Keratinocyte (primary cell): ENCODE measurements around the gene SEMA7A. TPM values are rescaled to one million over a fixed set of nuclear protein-coding genes. Genes with fewer than 3 reads are reported as not detected.

Source experiments
- DNase-seq: peaks from one replicate; pipeline ENCODE4 v3.0.0-alpha.2; 2011; ENCODE audit warnings: low read depth, missing footprints, low spot score
- FAIRE-seq: peaks from 2 replicates; lab custom pipeline; 2011; peaks lifted over from hg19 to GRCh38; lab: Jason Lieb, UNC
- H2AFZ ChIP-seq: 2 replicates; pipeline ENCODE4 v1.6.0; 2012; ENCODE audit warnings: low read length, control low read depth, inconsistent platforms; ENCODE audit not compliant: control insufficient read depth
- H3K27ac ChIP-seq: 2 replicates; pipeline ENCODE4 v1.5.1; 2011; ENCODE audit warnings: low read length; ENCODE audit not compliant: control insufficient read depth, insufficient read depth
- H3K27me3 ChIP-seq: 3 replicates; pipeline ENCODE4 v1.6.0; 2011; ENCODE audit warnings: low read length; ENCODE audit not compliant: control insufficient read depth, insufficient read depth; ENCODE audit errors: extremely low read depth
- H3K36me3 ChIP-seq, 2 experiments: 2 replicates in 1 of 2; 3 replicates in 1 of 2; pipeline ENCODE4 v1.5.1; 2011; ENCODE audit warnings: low read length in 2 of 2, mild to moderate bottlenecking in 1 of 2; ENCODE audit not compliant: control insufficient read depth in 2 of 2, insufficient read depth in 2 of 2; ENCODE audit errors: extremely low read depth in 1 of 2
- H3K4me1 ChIP-seq: 3 replicates; pipeline ENCODE4 v1.5.1; 2011; ENCODE audit warnings: low read length; ENCODE audit not compliant: control insufficient read depth, insufficient read depth; ENCODE audit errors: extremely low read depth
- H3K4me2 ChIP-seq: 3 replicates; pipeline ENCODE4 v1.6.0; 2011; ENCODE audit warnings: low read depth, low read length; ENCODE audit not compliant: control insufficient read depth, insufficient read depth; ENCODE audit errors: extremely low read depth
- H3K4me3 ChIP-seq, 3 experiments: fragments of 200-600 bp in 1 of 3; sonication (generic) in 1 of 3; 2 replicates in 2 of 3; 3 replicates in 1 of 3; pipeline ENCODE4 v1.5.1; 2011 to 2016; ENCODE audit warnings: low read length in 3 of 3, mild to moderate bottlenecking in 3 of 3, control low read depth in 2 of 3, inconsistent platforms in 1 of 3, low read depth in 1 of 3, mixed read lengths in 1 of 3, mixed run types in 1 of 3, moderate library complexity in 1 of 3; ENCODE audit not compliant: control insufficient read depth in 2 of 3, insufficient read depth in 2 of 3; ENCODE audit errors: extremely low read depth in 1 of 3
- H3K79me2 ChIP-seq: 2 replicates; pipeline ENCODE4 v1.6.0; 2012; ENCODE audit warnings: low read length; ENCODE audit not compliant: control insufficient read depth, insufficient read depth
- H3K9ac ChIP-seq: 3 replicates; pipeline ENCODE4 v1.6.0; 2011; ENCODE audit warnings: low read length; ENCODE audit not compliant: control insufficient read depth, insufficient read depth; ENCODE audit errors: extremely low read depth
- H3K9me1 ChIP-seq: 3 replicates; pipeline ENCODE4 v1.6.0; 2011; ENCODE audit warnings: low read length; ENCODE audit not compliant: control insufficient read depth, insufficient read depth; ENCODE audit errors: extremely low read depth
- H3K9me3 ChIP-seq: 2 replicates; pipeline ENCODE4 v1.5.1; 2012; ENCODE audit warnings: low read depth, low read length; ENCODE audit not compliant: control insufficient read depth
- H4K20me1 ChIP-seq: 3 replicates; pipeline ENCODE4 v1.6.0; 2011; ENCODE audit warnings: low read length; ENCODE audit not compliant: control insufficient read depth, insufficient read depth; ENCODE audit errors: extremely low read depth
- CTCF ChIP-seq, 3 experiments: IDR thresholded peaks in 1 of 3; conservative IDR thresholded peaks in 1 of 3; optimal IDR thresholded peaks in 1 of 3; 2 replicates in 2 of 3; 3 replicates in 1 of 3; pipeline versions ENCODE3 to v1.5.1; 2011; ENCODE audit warnings: low read length in 3 of 3, mild to moderate bottlenecking in 3 of 3, moderate library complexity in 2 of 3, control low read depth in 1 of 3, inconsistent platforms in 1 of 3; ENCODE audit not compliant: insufficient read depth in 2 of 3; ENCODE audit errors: extremely low read depth in 1 of 3
- EZH2 ChIP-seq: IDR thresholded peaks from one replicate; pipeline ENCODE4 v1.6.1; 2012; ENCODE audit warnings: inconsistent platforms, mild to moderate bottlenecking, low read length, moderate library complexity
- dilution Hi-C: fragments of 300-500 bp; cut with MboI; formaldehyde crosslinking; loops from one replicate; pipeline ENCODE4 v1.7.0; 2020; ENCODE audit warnings: low sequenced_read_pairs; ENCODE audit not compliant: extremely low pct_ligation_motif_present
- polyA plus RNA-seq, 5 experiments: library from polyadenylated mRNA; depleted of rRNA in 3 of 5; stranded (reverse) in 3 of 5; stranded (forward) in 1 of 5; unstranded in 1 of 5; fragments of >200 nt; gene quantifications; 1 replicate in 1 of 5; 2 replicates in 3 of 5; 3 replicates in 1 of 5; pipeline versions ENCODE4 v1.2.1 to v1.2.3, GENCODE V29; 2011 to 2012; ENCODE audit warnings: missing spikeins in 2 of 5, low read depth in 1 of 5, low replicate concordance in 1 of 5

The SEMA7A gene
- polyA plus RNA-seq, 1 donor (not counting 4 experiments of a cell fraction or from before 2014, with no cell fraction given) = 8.0 TPM

GRCh38 chr15:74389241-74390048 lies 44.3 kb downstream of the SEMA7A start:
- Histone ChIP-seq H3K4me1 (peaks cover 37% of the 10 kb centered on the region), H3K79me2 (no peaks in the 10 kb centered on the region), H3K27ac (no peak overlapping the region), H3K36me3 (no peaks in the 10 kb centered on the region), H3K4me3 (no peak overlapping the region), H4K20me1 (no peaks in the 10 kb centered on the region), H3K9me1 (no peaks in the 10 kb centered on the region), H3K27me3 (no peaks in the 10 kb centered on the region), H3K9me3 (no peaks in the 10 kb centered on the region), H3K4me2 (no peak overlapping the region), H2AFZ (no peak overlapping the region), H3K9ac (no peak overlapping the region)
- no peak for FAIRE-seq
- dilution Hi-C loops = no loop called here
- no peak for TF ChIP-seq CTCF (optimal IDR thresholded peaks at IDR 0.05 in 1 of 3, IDR thresholded peaks at IDR 0.05 in 1 of 3, conservative IDR thresholded peaks at IDR 0.05 in 1 of 3; ENCODE audit: extremely low read depth in 1 of 3, insufficient read depth in 2 of 3, low read length in 3 of 3)
- no peak for TF ChIP-seq EZH2
- DNase-seq = no peak

- H3K79me2 ChIP-seq = no peaks in the 10 kb centered on the region
- H3K9ac ChIP-seq = no peak overlapping the region
- H3K9me3 ChIP-seq = no peaks in the 10 kb centered on the region
- H2AFZ ChIP-seq = no peak overlapping the region
- H3K36me3 ChIP-seq = no peaks in the 10 kb centered on the region
- no peaks in the 10 kb centered on the region for H3K9me1 ChIP-seq
- FAIRE-seq (no peak), DNase-seq (no peak)
- no peaks in the 10 kb centered on the region for H3K27me3 ChIP-seq
- TF ChIP-seq EZH2 (no peak), CTCF (optimal IDR thresholded peaks at IDR 0.05 in 1 of 3, IDR thresholded peaks at IDR 0.05 in 1 of 3, conservative IDR thresholded peaks at IDR 0.05 in 1 of 3; ENCODE audit: extremely low read depth in 1 of 3, insufficient read depth in 2 of 3, low read length in 3 of 3) (no peak)
- no peaks in the 10 kb centered on the region for H4K20me1 ChIP-seq
- H3K4me3 ChIP-seq = no peak overlapping the region
- H3K27ac ChIP-seq = no peak overlapping the region
- dilution Hi-C loops = no loop called here
- H3K4me2 ChIP-seq = no peak overlapping the region
- peaks cover 46% of the 10 kb centered on the region for H3K4me1 ChIP-seq
Measured at GRCh38 chr15:74388363-74388951, 45.3 kb downstream of the SEMA7A start.
